GM12891 (cell line): ENCODE results near the gene BABAM2.

ENCODE experiments used
- POLR2A ChIP-seq: IDR thresholded peaks from 2 replicates; pipeline ENCODE4 v1.6.1; 2011; ENCODE audit warnings: low read depth, low read length, control low read depth
- POLR2AphosphoS5 ChIP-seq: IDR thresholded peaks from 2 replicates; pipeline ENCODE4 v1.6.1; 2011; ENCODE audit warnings: low read depth, low read length, control low read depth
- POU2F2 ChIP-seq: IDR thresholded peaks from 2 replicates; pipeline ENCODE4 v1.6.1; 2011; ENCODE audit warnings: low read depth, mild to moderate bottlenecking, control low read depth, low read length, moderate library complexity
- SPI1 ChIP-seq: IDR thresholded peaks from 2 replicates; pipeline ENCODE4 v1.6.1; 2011; ENCODE audit warnings: low read depth, low read length, control low read depth

GRCh38 chr2:28298406-28298805 lies 407.9 kb downstream of the BABAM2 start:
- TF ChIP-seq POLR2A = no peak
- TF ChIP-seq POU2F2 = no peak
- no peak for TF ChIP-seq POLR2AphosphoS5
- no peak for TF ChIP-seq SPI1
